ENCODE data around the gene ENAH. TPM values are rescaled to one million over a fixed set of nuclear protein-coding genes. Genes with fewer than 3 reads are reported as not detected.

The ENAH gene
- total and polyA plus RNA-seq, 2 donors (not counting 1 experiment from before 2014, with no cell fraction given) = 1.3 to 1.6 TPM

- DNase-seq (no peak), ATAC-seq (ENCODE audit: low read depth) (no peak)
- H3K9ac ChIP-seq (ENCODE audit: low read length) = no peak overlapping the region
- no peaks in the 10 kb centered on the region for H4K20me1 ChIP-seq (ENCODE audit: control insufficient read depth, insufficient read depth, low read length, poor library complexity, severe bottlenecking)
- POLR2A ChIA-PET = no interaction called here
- 96% methylated on average over 7 of the region's 8 CpGs for WGBS (ENCODE audit: insufficient coverage)
- no peaks in the 10 kb centered on the region for H3K4me1 ChIP-seq (ENCODE audit: control insufficient read depth in 2 of 2, insufficient read depth in 2 of 2, low read length in 2 of 2)
- H3K4me3 ChIP-seq (ENCODE audit: control extremely low read depth in 1 of 5, extremely low read depth in 1 of 5, insufficient read depth in 1 of 5, low read depth in 2 of 5, low read length in 4 of 5) = no peak overlapping the region
- Mint-ChIP-seq H3K27ac (no peak overlapping the region), H3K4me1 (no peaks in the 10 kb centered on the region), H3K27me3 (peaks cover 2% of the 10 kb centered on the region), H3K9me3 (ENCODE audit: insufficient read depth) (no peaks in the 10 kb centered on the region), H3K4me3 (no peak overlapping the region)
- no peaks in the 10 kb centered on the region for H3K27me3 ChIP-seq (replicated peaks in 1 of 4; ENCODE audit: control extremely low read depth in 1 of 4, control insufficient read depth in 3 of 4, insufficient read depth in 4 of 4, low read length in 3 of 4)
- CTCF ChIA-PET = interaction anchor here (0.7 to 1.2 kb wide), 2 partner anchors 35 to 36 kb away, joined by 3 to 4 read pairs; no protein-coding TSS in a partner anchor
- no peak overlapping the region for H3K4me2 ChIP-seq (replicated peaks; ENCODE audit: low read depth, low read length, poor library complexity, severe bottlenecking)
- no peak overlapping the region for H3K27ac ChIP-seq (ENCODE audit: low read length in 2 of 2)
- H2AFZ ChIP-seq (ENCODE audit: insufficient read depth, low read depth, low read length, poor library complexity, severe bottlenecking) = no peak overlapping the region
- no peaks in the 10 kb centered on the region for H3K79me2 ChIP-seq (ENCODE audit: control insufficient read depth, insufficient read depth, low read length)
- no peaks in the 10 kb centered on the region for H3K36me3 ChIP-seq (replicated peaks in 1 of 2; ENCODE audit: control extremely low read depth in 1 of 2, control insufficient read depth in 1 of 2, extremely low read depth in 1 of 2, insufficient read depth in 2 of 2, low read length in 1 of 2)
- intact Hi-C loops (cut with micrococcal nuclease) = no loop called here
- no peak for TF ChIP-seq EZH2 (IDR thresholded peaks at IDR 0.05; ENCODE audit: borderline replicate concordance, insufficient read depth, low read depth, low read length, poor library complexity, severe bottlenecking)
- TF ChIP-seq CTCF (IDR thresholded peaks at IDR 0.05) = no peak
- H3K9me3 ChIP-seq (ENCODE audit: control extremely low read depth in 1 of 3, control insufficient read depth in 2 of 3, insufficient read depth in 1 of 3, low read length in 2 of 3) = no peaks in the 10 kb centered on the region
These were observed 135.2 kb downstream of the ENAH start for GRCh38 chr1:225517697-225518096.

- Mint-ChIP-seq H3K27ac (no peak overlapping the region), H3K27me3 (peaks cover 4% of the 10 kb centered on the region), H3K9me3 (ENCODE audit: insufficient read depth) (no peaks in the 10 kb centered on the region), H3K4me3 (no peak overlapping the region), H3K4me1 (no peaks in the 10 kb centered on the region)
- TF ChIP-seq CTCF (IDR thresholded peaks at IDR 0.05) (no peak), EZH2 (IDR thresholded peaks at IDR 0.05; ENCODE audit: borderline replicate concordance, insufficient read depth, low read depth, low read length, poor library complexity, severe bottlenecking) (no peak)
- H3K4me1 ChIP-seq (ENCODE audit: control insufficient read depth in 2 of 2, insufficient read depth in 2 of 2, low read length in 2 of 2) = no peaks in the 10 kb centered on the region
- H3K9me3 ChIP-seq (ENCODE audit: control extremely low read depth in 1 of 3, control insufficient read depth in 2 of 3, insufficient read depth in 1 of 3, low read length in 2 of 3) = no peaks in the 10 kb centered on the region
- no peak overlapping the region for H3K9ac ChIP-seq (ENCODE audit: low read length)
- intact Hi-C loops (cut with micrococcal nuclease) = no loop called here
- no peak overlapping the region for H2AFZ ChIP-seq (ENCODE audit: insufficient read depth, low read depth, low read length, poor library complexity, severe bottlenecking)
- ChIA-PET CTCF (no interaction called here), POLR2A (no interaction called here)
- H3K36me3 ChIP-seq (replicated peaks in 1 of 2; ENCODE audit: control extremely low read depth in 1 of 2, control insufficient read depth in 1 of 2, extremely low read depth in 1 of 2, insufficient read depth in 2 of 2, low read length in 1 of 2) = no peaks in the 10 kb centered on the region
- no peaks in the 10 kb centered on the region for H3K27me3 ChIP-seq (replicated peaks in 1 of 4; ENCODE audit: control extremely low read depth in 1 of 4, control insufficient read depth in 3 of 4, insufficient read depth in 4 of 4, low read length in 3 of 4)
- ATAC-seq (ENCODE audit: low read depth) (no peak), DNase-seq (no peak)
- no peak overlapping the region for H3K4me2 ChIP-seq (replicated peaks; ENCODE audit: low read depth, low read length, poor library complexity, severe bottlenecking)
- 97% methylated on average over 6 of the region's 6 CpGs for WGBS (ENCODE audit: insufficient coverage)
- H4K20me1 ChIP-seq (ENCODE audit: control insufficient read depth, insufficient read depth, low read length, poor library complexity, severe bottlenecking) = no peaks in the 10 kb centered on the region
- no peak overlapping the region for H3K4me3 ChIP-seq (ENCODE audit: control extremely low read depth in 1 of 5, extremely low read depth in 1 of 5, insufficient read depth in 1 of 5, low read depth in 2 of 5, low read length in 4 of 5)
- H3K27ac ChIP-seq (ENCODE audit: low read length in 2 of 2) = no peak overlapping the region
- no peaks in the 10 kb centered on the region for H3K79me2 ChIP-seq (ENCODE audit: control insufficient read depth, insufficient read depth, low read length)
These were observed 135.7 kb downstream of the ENAH start for GRCh38 chr1:225517221-225517620.

All from B cell (primary cell).